HG02938 (cell line): ENCODE results near the gene STMN3.

Experiments
- ATAC-seq: cut with Tn5 transposase; IDR thresholded peaks from one replicate; pipeline ENCODE4 v1.9.1; 2021; ENCODE audit warnings: mild to moderate bottlenecking, moderate library complexity; ENCODE audit not compliant: unreplicated experiment

STMN3 gene

GRCh38 chr20:63692436-63693082 lies 39.3 kb upstream of the STMN3 start:
- no peak for ATAC-seq

- no peak for ATAC-seq
These were observed 38.6 kb upstream of the STMN3 start for GRCh38 chr20:63691711-63692435.

- no peak for ATAC-seq
These were observed 37.9 kb upstream of the STMN3 start for GRCh38 chr20:63690898-63691710.

- ATAC-seq = no peak
These were observed 37.0 kb upstream of the STMN3 start for GRCh38 chr20:63690003-63690897.

- ATAC-seq = no peak
These were observed 36.1 kb upstream of the STMN3 start for GRCh38 chr20:63689046-63690002.

GRCh38 chr20:63688228-63689045 lies 35.2 kb upstream of the STMN3 start:
- no peak for ATAC-seq

GRCh38 chr20:63687419-63688178 lies 34.4 kb upstream of the STMN3 start:
- ATAC-seq = no peak

GRCh38 chr20:63686492-63687321 lies 33.5 kb upstream of the STMN3 start:
- no peak for ATAC-seq

- ATAC-seq = no peak
These were observed 32.9 kb upstream of the STMN3 start for GRCh38 chr20:63686094-63686491.

GRCh38 chr20:63685269-63686026 lies 32.2 kb upstream of the STMN3 start:
- ATAC-seq = no peak

- ATAC-seq = no peak
These were observed 29.3 kb upstream of the STMN3 start for GRCh38 chr20:63682384-63683139.

GRCh38 chr20:63681609-63682142 lies 28.5 kb upstream of the STMN3 start:
- no peak for ATAC-seq

GRCh38 chr20:63680857-63681608 lies 27.8 kb upstream of the STMN3 start:
- ATAC-seq = no peak

GRCh38 chr20:63680427-63680826 lies 27.2 kb upstream of the STMN3 start:
- ATAC-seq = no peak

- no peak for ATAC-seq
These were observed 26.6 kb upstream of the STMN3 start for GRCh38 chr20:63679799-63680305.
